ENCODE results near the gene PIP4P1.

Gene PIP4P1

DNA sequence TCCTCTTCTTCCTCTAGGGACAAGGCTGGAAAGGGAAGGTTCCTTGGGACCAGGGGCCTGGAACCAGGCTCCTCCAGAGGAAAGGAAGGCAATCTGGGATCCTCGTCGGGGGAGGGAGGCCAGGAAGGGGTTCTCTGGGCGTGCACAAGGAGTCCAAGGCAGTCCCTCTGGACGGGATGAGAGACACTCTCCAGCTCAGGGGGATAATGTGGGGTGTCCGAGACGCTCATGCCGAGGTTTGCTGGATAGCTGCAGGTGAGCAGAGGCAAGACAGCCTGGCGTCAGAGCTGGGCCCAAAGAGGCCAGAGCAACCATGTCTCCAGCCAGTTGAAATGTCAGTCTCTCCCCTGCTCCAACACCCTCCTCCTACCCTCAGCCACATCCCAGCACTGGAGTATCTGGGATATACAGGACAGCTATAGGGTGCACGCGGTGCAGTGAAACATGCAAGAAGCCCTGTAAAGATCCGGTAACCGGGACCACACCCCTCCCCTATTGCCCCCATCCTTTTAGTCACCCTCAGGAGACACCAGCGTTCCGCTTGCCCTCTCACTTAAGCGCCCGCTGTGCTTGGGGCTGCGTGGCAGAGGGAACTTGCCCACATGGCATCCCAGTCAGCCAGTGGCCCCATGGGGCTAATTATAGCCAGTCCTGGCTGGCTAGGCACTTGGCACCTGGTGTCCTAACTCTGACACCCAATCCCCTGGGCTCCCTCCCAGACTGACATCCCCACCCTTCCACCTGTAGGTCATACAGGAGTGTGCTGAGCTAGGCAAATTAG, 25.5 kb downstream of the PIP4P1 start, which contains the start of gene KLHL33:
Gene KLHL33 (minus strand): TSS at position 585 of the 781 bp plus-strand sequence. CDS start 355 bp downstream, at position 230.
- no peak for DNase-seq (ENCODE audit: low read depth in 2 of 2)

DNA sequence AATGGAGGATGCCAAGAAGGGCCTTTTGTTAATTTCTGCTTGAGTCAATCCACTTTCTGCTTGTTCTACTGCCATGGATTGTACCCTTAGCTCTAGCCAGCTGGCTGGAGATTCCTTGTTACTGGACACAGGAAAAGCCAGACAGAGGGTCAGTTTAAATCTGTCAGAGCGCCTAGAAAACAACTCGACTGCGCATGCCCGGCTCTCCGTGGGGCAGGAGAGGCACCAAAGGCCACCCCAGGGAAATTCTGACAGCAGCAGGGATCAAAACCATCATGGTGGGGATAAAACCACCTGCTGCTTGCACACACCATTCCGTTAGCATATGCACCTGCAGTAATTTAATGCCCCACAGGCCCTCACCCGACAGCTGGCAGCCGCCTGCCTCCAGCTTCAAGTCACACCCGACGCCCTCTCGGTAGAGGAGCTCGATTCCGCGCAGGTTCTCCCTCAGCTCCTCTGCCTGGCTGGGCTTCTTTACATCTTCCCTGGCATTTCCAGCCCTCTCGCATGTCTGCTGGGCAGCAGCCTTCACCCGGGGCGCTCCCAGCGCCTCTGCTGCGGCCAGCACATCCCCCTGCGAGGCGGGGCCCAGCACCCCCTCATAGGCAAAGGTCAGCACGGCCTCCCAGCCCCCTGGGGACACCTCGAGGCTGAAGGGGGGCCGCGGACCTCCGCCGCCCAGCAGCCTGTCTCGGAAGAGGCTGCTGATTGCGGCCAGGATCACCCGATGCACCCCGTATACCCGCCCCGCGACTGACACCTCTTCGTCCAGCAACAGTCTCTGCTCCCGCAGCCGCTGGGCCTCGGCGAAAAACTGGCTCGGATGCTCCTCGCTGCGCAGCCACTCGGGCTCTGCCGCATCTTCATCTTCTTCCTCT, 26.3 kb downstream of the PIP4P1 start:
- DNase-seq (ENCODE audit: low read depth in 2 of 2): no peak

DNA sequence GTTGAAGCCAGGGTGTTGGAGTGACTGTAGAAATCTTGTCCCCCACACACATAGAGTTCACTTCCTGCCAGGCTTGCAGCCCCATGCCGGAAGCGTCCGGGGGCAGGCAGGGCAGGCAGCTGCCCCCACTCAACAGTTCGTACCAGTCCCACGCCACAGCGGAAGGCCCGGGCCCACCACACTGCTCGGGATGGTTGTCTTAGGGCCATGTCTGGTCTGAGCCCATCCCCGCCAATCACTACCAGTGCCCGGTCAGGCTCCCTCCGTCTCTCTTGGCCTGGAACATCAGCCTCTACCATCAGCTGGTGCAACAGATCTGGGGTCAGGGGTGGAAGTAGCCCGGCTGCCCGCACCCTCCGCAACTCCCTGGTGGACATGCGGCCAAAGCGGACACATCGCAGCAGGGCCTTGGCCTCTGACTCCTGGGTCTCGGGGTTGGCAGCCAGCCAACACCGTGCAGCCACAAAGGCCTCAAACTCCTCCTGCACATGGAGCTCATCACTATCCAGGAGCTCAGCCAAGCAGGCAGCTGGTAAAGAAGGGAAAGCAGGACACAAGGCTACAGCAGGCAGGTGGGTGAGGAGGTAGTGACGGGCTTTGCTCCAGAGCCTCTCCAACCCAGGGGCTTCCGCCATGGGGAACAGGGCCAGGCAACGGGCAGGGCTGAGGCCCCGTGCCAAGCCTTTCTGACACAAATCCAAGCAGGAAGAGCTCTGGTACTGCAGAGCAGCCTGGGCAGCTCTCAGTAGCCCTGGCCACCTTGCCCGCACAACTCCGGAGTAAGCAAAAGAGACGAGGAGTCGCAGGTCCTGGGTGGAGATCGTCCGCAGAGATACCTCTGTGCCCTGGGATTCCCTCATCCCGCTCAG, 31.2 kb downstream of the PIP4P1 start:
- no peak for DNase-seq (ENCODE audit: low read depth in 2 of 2)

DNA sequence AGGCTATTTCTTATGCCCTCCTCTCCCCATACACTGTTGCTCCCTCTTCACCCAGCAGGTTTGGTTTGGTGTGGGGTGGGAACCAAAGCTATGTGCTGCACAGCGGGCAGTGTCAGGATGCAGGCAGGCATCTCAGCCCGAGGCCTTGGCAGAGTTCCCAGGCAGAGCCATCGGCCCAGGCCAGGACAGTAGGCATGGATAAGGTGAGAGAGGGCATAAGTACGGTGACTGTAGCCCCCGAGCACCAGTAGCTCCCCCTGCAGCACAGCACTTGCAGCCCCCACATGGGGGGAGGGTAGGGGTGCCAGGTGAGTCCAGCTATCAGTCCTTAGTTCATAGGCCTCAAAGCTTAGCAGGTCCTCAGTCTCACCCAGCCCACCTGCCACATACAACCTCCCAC, 32.4 kb downstream of the PIP4P1 start:
- DNase-seq (ENCODE audit: low read depth in 2 of 2): no peak

DNA sequence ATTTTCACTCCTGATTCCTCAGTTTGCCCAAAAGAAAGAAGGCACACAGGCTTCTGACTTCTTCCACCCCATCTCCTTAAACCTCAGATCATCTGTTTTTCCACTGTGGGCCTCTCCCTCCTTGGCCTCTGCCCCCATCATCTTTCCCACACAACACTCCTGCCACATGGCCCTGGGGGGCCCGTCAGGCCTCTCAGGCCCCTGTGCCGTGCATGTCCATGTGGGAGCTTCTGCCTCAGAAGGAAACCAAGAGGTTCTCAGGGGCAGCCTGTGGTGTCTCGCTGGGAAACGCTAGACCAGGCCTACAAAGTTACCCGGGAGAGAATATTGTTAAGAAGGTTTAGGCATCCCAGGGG, 33.2 kb downstream of the PIP4P1 start:
- no peak for DNase-seq (ENCODE audit: low read depth in 2 of 2)

DNA sequence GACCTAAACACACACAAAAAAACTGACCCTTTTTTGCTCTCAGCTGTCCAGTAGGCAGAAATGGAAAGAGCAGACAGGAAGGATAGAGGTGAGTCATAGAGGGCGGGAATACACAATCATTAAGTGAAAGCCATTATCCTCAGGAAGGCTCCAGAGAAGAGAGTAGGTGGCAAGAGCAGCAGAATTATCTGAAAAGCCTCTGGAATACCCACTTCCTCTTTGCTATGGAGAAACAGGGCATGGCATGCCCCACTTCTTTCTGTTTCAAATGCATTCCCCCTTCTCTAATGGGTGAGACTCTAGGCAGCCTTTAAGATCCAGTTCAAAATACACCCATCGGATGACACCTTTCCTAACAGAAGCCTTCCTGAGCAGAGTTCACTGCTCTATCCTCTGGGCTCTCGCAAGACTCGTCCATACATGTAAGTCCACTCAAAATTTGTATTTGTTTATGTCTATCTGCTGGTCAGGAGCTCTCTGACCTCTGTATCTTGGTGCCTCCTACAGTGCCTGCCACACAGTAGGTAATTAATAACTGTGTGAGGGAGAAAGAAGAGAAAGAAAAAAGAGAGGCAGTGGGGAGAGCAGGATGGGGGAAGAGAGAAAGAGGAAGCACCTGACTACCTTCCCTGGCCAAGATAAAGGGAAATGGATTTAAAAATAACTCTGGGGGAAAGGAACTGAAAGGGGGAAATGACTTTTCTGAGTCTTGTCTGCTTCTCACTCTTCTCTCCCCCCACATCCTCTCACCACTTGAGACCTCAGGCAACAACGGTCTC, 33.8 kb downstream of the PIP4P1 start:
- no peak for DNase-seq (ENCODE audit: low read depth in 2 of 2)

DNA sequence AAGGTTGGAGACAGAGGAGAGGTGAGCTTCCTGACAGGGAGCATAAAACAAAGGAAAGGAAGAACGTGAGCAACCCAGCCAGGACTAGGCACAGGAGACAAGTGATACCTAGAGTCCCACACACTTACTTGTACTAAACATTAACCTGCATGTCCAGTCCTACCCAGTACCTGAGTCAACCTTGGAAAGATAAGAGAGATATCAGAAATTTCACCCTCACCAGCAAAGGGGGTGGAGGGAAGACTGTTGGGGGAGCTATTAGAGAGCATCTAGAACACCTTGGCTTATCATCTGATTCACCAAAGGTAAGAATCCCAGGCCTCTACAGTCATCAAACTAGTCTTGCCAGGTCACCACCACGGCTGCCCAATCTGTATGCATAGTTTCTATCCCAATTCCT, 36.4 kb downstream of the PIP4P1 start:
- DNase-seq (ENCODE audit: low read depth in 2 of 2): no peak

DNA sequence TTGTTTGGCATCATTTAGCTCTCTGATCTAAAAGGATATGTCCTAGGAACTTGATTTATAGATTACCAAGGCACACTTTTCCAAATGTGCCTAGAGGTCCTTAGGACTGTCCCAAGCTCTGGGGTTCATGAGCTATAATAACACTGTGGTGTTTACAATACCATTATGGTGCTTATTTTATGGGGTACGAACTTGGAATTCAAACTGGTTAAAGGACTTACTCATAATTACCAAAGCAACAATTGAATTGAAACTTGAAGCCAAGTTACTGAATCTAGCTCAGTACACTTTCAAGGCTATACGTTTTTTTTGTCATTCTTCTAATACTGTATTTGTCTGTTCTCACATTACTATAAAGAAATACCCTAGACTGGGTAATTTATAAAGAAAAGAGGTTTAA, 38.3 kb downstream of the PIP4P1 start:
- DNase-seq (ENCODE audit: low read depth in 2 of 2): no peak

DNA sequence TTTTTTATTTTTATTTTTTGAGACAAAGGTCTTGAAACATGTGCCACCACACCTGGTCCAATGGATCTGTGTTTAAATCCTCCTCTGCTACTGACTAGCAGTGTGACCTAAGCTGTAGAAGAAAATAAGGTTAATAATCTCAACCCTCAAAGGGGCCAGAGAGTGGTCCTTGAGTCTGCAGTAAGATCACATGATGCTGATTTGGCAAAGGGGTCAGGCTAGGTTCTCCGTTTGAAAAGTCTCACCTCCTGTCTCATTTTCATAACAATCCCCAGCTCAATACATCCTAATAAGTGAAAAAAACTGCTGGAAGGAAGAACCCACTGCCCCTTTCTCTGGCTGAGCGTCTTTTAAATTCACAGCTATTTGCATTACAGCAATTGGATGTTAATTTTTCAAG, 40.0 kb downstream of the PIP4P1 start:
- no peak for DNase-seq (ENCODE audit: low read depth in 2 of 2)

DNA sequence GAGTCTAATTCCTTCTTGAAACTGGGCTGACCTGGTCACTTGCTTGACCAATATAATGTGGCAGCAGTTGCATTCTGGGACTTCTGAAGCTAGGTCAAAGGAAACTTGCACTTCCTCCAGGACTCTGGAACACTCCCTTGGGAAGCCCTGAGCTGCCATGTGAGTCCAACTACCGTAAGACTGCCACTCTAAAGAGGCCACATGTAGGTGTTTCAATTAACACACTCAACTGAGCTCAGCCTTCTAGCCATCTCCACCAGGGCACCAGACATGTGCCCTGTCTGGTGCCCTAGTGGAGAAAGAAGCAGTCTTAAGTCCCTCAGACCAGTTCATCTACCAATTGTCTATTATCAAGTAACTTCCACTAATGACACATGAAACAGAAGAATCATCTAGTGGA, 41.8 kb downstream of the PIP4P1 start:
- no peak for DNase-seq (ENCODE audit: low read depth in 2 of 2)

DNA sequence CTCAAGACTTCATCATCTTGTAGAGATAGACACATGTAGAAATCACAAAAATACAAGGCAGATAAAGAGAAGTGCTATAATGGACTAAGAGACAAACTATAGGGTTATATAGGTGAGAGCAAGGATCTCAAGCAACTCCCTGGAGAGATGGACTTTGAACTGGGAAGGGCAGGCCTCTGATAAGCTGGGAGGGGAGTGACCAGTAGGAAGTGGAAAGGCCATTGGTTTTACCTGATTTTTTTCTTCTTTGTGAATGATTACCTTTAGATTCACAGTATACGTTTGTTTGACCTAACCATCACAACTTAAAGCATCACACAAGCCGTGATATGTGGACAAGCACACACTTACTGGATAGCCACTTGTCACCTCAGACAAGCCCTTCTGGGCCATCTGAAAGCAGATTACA, 42.7 kb downstream of the PIP4P1 start:
- no peak for DNase-seq (ENCODE audit: low read depth in 2 of 2)

DNA sequence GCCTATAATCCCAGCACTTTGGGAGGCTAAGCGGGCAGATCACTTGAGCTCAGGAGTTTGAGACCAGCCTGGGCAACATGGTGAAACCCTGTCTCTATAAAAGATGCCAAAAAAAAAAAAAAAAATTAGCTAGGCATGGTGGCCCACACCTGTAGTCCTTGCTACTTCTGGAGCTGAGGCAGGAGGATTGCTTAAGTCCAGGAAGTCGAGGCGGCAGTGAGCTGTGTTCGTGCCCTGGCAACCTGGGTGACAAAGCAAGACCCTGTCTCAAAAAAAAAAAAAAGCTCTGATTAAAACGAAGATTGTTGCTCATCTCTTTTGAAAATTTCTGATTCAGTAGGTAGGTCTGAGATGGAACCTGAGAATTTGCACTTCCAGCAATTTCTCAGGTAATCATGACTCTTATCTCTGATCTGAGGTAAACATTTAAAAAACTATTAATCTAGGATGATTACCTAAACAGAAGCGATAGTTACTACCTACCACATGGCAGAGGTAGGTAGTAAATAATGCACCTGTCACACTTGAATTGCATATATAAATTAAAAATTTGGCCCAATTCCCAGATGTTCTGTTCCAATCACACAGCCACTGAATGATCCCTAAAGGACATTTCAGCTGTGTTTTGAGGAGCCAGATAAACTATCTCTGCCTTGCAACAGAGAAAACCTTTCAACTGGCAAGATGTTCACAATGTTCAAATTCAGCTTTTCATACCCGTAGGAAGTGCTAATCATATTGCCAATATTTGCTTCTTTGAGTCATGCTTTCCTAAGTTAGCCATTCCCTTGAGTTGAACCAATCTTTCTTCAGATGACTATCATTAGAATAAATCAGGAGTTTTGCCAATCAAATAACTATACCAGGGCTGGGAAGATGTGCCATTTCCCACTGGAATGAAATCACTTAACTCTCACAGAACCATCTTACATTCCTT, 43.7 kb downstream of the PIP4P1 start:
- no peak for DNase-seq (ENCODE audit: low read depth in 2 of 2)

DNA sequence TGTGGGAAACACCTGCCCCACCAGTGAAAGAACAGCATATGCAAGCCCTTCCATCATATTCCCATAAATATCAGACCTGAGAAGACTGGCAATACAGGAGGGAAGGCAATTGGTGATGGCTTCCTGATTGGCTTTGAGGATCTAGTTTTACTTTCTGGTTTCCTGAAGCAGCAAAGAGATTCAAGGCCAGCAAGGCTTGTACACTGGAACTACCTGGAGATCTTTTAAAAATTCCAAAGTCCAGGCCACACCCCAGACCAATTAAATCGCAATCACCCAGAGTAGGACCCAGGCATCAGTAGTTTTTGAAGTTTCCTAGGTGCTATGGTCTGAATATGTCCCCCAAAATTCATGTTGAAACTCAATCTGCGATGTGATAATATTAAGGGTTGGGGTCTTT, 45.0 kb downstream of the PIP4P1 start:
- no peak for DNase-seq (ENCODE audit: low read depth in 2 of 2)

DNA sequence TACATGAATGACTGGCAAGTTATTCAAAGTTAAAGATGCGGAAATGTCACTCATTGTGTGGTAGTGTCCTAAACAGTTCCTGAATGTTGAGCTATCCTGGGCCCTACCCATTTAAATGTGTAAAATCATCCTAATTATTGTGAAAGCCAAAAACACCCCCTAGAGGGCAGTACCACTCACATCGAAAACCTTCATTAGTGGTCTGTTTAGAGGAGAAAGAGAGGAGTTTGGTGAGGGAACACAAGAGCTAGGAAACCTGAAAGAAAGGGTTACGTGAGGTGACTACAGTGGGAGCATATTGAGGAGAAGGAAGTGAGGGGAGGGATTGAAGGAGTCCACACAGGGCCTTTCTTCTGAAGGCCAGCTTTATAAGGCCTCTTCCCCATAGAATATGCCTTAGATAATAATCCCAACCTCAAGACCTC, 45.4 kb downstream of the PIP4P1 start:
- DNase-seq (ENCODE audit: low read depth in 2 of 2): no peak

DNA sequence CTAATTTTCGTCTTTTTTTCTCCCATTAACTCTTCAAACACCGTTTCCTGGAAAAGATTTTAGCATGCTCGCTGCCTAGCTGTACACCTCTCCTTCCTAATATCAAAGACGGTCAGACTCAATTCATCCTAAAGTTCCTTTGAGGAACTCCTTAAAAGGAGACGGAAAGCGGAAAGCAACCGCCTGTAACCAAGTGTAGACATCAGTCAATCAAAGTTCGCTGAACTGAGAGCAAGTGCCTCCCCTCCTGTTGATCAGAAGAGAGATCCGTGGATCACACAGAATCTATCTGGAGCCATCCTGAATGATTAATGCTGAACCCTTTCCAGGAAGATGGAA, 47.5 kb downstream of the PIP4P1 start:
- no peak for DNase-seq (ENCODE audit: low read depth in 2 of 2)

DNA sequence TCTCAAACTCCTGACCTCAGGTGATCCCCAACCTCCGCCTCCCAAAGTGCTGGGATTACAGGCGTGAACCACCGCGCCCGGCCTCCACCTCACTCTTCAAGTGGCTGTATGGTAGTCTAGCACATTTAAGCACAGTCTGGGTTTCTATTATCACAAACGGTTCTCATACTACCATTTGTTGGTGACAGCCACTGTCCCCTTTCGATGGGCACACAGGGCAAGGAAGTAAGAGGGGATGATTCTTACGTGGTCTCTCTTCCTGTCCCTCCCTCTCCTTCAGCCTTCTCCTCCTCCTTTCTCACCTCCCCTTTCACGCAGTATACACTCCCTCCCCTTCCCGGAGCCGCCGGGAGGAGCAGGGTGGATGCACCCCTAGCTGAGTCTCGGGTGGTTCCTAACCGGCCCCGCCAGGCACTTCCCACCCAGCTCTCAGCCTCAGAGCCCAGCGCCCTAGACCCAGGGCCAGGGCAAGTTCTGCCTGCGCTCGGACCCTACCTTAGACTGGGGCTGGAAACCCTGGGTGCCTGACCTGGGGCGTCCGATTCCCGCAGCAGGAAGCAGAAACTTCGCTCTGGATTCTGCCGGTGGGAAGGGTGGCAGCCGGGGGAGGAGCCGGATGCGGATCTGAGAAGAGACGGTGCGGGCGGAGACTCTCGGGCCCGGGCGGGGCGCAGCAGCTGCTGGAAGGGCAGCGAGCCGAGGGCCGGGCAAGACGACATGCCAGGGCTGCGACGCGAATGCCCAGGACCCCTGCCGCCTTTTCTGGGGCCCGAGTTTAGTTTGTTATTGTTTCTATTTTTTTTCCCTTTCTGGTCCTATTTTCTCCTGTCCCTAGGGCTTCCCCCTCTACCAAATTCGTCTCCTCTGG, 48.1 kb downstream of the PIP4P1 start, which contains the start of gene TEP1:
Gene TEP1 (minus strand): TSS at position 626 of the 868 bp plus-strand sequence. CDS start 5,062 bp downstream, outside the sequence.
- DNase-seq (ENCODE audit: low read depth in 2 of 2): peak; percentile 31 to 66

DNA sequence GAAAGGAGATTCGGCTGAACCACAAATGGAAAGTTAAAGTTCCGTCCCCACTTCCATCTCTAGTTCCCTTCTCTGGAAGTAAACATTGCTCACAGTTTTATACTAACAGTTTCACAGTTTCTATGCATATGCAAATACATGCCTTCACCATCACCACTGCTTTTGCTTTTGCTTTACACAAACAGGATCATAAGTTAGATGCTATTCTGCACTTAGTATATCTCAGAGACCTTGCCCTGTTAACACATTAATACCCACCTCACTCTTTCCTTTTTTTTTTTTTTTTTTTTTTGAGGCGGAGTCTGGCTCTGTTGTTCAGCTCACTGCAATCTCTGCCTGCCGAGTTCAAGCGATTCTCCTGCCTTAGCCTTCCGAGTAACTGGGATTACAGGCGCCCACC, 48.8 kb downstream of the PIP4P1 start:
- DNase-seq (ENCODE audit: low read depth in 2 of 2): no peak

DNA sequence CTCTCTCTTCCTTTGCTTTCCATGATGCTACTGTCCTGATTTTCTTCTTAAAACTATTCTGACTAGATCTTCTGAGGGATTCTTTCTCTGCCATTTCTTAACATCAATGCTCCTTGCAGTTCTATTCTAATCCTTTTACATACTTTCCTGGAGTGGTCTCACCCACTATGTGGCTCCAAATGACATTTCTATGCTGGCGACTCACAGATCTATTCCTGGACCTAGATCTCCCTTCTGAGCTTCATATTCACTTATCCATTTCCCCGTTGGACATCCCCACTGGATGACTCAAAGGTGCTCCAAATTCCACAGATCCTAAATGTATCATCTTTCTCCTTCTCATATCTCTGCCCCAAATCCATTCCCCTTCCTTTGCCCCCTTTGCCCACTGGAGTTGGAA, 52.0 kb downstream of the PIP4P1 start:
- DNase-seq (ENCODE audit: low read depth in 2 of 2): no peak
